CMK (cell line): Measurements from ENCODE around the gene THBS3.
A peak's percentile ranks its signal among the peaks of the same experiment; 100 is the strongest.
"Not testable (repeated sequence)": the region's sequence is repeated elsewhere in the genome, so short reads cannot be mapped to it uniquely, and the experiment has no call there.

Source experiments
- DNase-seq: peaks from one replicate; pipeline ENCODE4 v3.0.0-alpha.2; 2010; ENCODE audit warnings: low read depth

THBS3 gene

GRCh38 chr1:155173478-155174323 lies 34.0 kb downstream of the THBS3 start, which contains the start of gene TRIM46:
Gene TRIM46, plus strand, starts transcription at chr1:155173849. Its CDS starts 118 bp downstream, at chr1:155173967.
- no peak for DNase-seq

GRCh38 chr1:155172732-155173477 lies 34.8 kb downstream of the THBS3 start, which contains the start of gene KRTCAP2:
Gene KRTCAP2, minus strand, starts transcription at chr1:155173304. Its CDS starts 80 bp downstream, at chr1:155173224.
- DNase-seq: peak; percentile 93

- DNase-seq: no peak
Observed at GRCh38 chr1:155171836-155172731, 35.6 kb downstream of the THBS3 start.

- no peak for DNase-seq
Observed at GRCh38 chr1:155170806-155171205, 36.9 kb downstream of the THBS3 start.

- no peak for DNase-seq
Observed at GRCh38 chr1:155170101-155170785, 37.5 kb downstream of the THBS3 start.

GRCh38 chr1:155169541-155169940 lies 38.2 kb downstream of the THBS3 start:
- DNase-seq: no peak

DNA sequence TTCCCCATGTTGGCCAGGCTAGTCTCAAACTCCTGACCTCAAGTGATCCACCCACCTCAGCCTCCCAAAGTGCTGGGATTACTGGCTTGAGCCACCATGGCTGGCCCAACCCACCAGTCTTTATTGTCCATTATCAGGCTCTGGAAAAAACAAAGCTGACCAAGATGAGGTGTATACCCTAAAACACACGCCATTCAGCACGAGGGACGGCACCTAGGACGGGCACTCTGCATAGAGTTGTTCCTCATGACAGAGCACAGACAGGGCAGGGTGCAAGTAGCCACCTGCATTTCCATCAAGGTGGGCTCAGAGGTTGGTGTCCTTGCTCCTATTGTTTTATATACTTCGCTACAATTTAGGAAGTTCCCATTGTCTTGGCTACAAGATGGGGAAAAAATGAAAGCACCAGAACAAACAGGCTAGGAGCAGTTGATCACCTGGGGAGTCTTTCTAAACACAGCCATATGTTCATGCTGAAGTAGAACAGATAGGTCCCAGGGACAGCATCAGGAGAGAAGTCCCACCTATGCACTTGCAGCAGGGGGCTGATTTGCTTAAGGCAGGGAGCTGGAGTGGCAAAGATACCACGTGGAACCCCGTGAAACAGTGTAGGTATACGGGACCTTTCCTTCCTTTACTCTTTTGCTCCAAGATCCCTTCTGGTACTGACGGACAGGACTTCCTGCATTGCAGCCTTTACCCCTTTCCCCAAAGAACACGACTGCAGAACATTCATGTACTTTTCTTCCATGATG lies 39.1 kb downstream of the THBS3 start:
- no peak for DNase-seq

DNA sequence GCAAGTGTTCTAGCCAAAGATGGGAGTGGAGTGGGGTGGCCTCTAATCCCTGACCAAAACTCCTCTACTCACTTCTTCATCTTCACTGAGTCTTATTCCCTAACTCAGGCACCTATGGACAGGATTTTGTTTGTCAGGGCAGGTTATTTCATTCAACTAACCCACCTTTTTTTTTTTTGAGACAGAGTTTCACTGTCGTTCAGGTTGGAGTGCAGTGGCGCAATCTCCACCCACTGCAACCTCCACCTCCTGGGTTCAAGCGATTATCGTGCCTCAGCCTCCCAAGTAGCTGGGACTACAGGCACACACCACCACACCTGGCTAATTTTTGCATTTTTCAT lies 39.6 kb downstream of the THBS3 start:
- not testable (repeated sequence) for DNase-seq

DNA sequence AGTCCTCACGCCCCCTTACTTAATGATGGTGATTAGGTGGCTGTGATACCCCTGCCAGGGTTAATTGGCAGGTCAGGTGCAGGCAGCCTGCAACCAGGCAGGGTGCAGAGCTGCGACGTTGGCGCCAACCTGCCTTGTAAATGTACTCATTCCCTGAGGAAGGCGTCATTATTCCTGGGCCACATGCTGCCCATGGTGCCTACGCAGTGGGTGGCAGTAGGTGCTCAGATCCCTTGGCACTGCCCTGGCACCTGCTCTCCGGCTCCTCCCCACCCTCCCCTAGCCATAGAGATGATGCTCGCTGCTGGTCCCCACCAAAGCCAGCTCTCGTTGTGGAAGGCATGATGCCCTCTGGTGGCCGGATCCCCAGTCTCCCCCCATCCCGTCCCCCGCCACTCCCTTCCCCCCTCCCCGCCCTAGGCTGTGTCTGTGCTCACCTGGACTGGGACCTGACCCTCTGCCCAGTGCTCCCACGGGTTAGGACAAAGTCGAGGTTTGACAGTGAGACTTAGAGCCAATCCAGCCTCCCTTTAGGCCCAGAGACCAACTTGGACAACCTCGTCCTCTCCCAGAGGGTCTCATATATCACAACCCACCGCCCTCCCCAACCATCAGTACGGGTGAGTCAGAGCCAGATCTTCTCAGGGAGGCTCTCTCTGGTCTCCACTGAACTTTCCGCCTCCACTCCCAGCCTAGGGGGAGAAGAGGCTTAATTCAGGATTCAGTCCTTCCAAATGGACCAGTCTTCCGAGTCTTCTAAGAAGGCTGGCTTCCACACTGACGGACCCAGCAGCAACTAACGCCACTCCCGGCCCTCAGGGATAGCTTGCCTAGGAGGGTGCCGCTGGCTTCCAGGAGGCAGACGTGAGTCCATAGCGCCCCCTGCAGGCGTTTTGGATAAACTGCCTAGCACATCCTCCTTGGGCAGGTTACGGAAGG lies 40.3 kb downstream of the THBS3 start:
- DNase-seq: peak; percentile 82

DNA sequence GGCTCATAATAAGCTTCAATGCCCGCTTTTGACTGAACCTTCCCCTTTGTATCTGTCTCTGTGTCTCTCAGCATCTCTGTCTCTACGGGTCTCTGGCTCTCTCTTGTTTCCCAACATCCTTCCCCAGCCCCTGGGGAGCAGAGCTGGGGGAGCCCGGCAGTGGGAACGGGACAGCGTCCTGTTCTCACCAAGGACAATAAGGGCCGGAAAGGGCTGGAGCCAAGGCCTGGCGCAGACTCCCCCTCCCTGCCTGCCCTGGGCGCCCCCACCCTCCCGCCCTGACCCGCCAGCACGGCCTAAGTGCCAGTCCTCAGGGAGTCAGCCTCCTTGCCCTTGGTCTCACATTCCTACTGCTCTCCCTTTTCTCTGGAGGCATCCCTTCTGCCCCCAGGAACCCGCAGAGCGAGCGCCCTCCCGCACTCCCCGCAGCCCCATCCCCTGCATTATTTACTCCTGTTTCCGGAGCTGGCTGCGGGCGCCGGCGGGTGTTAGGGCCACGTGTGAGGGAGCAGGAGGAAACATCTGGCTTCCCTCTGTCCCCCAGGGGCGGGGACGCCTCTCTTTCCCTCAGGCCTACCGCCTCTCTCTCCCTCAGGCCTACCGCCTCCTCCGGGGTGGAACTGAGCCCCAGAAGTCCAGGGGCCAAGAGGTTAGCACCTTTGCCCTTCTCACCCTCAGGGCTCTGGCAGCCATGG lies 41.1 kb downstream of the THBS3 start:
- peak; percentile 63 for DNase-seq

GRCh38 chr1:155166051-155166470 lies 41.6 kb downstream of the THBS3 start:
- no peak for DNase-seq

DNA sequence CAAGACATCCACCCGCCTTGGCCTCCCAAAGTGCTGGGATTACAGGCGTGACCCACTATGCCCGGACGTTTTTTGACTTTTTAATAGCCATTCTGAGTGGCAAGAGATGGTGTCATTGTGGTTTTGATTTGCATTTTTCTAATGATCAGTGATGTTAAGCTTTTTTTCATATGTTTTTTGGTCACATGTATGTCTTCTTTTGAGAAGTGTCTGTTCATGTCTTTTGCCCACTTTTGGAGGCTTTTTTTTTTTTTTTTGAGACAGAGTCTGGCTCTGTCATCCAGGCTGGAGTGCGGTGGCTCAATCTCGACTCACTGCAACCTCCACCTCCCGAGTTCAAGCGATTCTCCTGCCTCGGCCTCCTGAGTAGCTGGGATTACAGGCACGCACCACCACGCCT lies 43.1 kb downstream of the THBS3 start:
- not testable (repeated sequence) for DNase-seq

- not testable (repeated sequence) for DNase-seq
Observed at GRCh38 chr1:155163785-155164184, 43.9 kb downstream of the THBS3 start.

GRCh38 chr1:155162631-155163030 lies 45.1 kb downstream of the THBS3 start:
- DNase-seq: not testable (repeated sequence)

DNA sequence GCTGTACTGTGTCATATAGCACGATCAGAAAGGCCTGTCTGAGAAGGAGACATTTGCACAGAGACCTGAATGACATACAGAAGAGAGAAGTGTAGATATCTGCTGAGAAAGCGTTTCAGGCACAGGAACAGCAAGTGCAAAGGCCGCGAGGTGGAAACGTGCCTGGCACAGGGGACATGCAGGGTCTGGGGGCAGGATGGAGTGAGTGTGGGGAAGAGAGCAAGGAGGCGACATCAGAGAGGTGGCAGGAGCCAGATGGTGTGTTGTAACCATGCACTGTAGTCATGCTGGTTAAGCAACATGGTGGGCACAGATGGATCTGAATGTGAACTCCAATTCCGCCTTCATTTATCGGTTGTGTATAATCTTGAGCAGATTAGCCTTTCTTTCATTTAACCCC lies 47.6 kb downstream of the THBS3 start:
- DNase-seq: no peak

DNA sequence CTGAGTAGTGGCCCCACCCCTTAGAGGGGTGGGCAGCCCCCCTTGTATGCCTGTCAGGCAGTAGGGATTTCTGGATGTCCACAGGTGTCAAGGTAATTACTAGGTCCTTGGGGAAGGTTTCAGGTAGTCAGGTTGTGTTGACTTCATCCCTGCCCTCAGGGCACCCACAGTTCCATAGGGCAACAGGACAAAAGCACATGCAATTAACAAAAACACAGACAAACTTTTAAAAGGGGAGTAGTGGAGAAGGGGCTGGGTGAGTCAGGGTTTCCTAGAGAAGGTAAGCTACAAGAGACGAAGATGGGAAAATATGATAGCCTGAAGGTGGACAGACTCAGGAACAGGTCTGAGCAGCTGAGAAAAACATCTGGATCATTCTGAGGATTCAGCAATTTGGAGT lies 48.7 kb downstream of the THBS3 start:
- DNase-seq: no peak

DNA sequence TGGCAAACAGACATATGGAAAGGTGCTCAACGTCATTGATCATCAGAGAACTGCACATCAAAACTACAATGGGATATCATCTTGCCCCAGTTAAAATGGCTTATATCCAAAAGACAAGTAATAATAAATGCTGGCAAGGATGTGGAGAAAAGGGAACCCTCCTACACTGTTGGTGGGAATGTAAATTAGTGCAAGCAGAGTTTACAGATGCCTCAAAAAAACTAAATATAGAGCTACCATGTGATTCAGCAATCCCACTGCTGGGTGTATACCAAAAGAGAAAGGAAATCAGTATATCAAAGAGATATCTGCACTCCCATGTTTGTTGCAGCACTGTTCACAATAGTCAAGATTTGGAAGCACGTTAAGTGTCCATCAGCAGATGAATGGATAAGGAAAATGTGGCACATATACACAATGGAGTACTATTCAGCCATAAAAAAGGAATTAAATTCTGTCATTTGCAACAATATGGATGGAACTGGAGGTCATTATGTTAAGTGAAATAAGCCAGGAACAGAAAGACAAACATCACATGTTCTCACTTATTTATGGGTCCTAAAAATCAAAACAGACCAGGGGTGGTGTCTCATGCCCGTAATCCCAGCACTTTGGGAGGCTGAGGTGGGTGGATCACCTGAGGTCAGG lies 51.6 kb downstream of the THBS3 start:
- DNase-seq: not testable (repeated sequence)
